ENCODE data around the gene CCDC117.
"Not testable (repeated sequence)": the region's sequence is repeated elsewhere in the genome, so short reads cannot be mapped to it uniquely, and the experiment has no call there.

Gene CCDC117

GRCh38 chr22:28802595-28803123 lies 30.2 kb downstream of the CCDC117 start:
- DNase-seq, result no peak

- not testable (repeated sequence) for DNase-seq
Observed at GRCh38 chr22:28805426-28805825, 32.9 kb downstream of the CCDC117 start.

- DNase-seq, result no peak
Observed at GRCh38 chr22:28808716-28809355, 36.3 kb downstream of the CCDC117 start.

- no peak for DNase-seq
Observed at GRCh38 chr22:28810821-28811491, 38.5 kb downstream of the CCDC117 start.

- no peak for DNase-seq
Observed at GRCh38 chr22:28812516-28812915, 40.0 kb downstream of the CCDC117 start.

- no peak for DNase-seq
Observed at GRCh38 chr22:28813772-28814518, 41.5 kb downstream of the CCDC117 start.

- DNase-seq, result no peak
Observed at GRCh38 chr22:28815111-28815510, 42.6 kb downstream of the CCDC117 start.

- no peak for DNase-seq
Observed at GRCh38 chr22:28815729-28816128, 43.2 kb downstream of the CCDC117 start.

GRCh38 chr22:28817064-28817463 lies 44.6 kb downstream of the CCDC117 start:
- no peak for DNase-seq

GRCh38 chr22:28817919-28818859 lies 45.7 kb downstream of the CCDC117 start:
- DNase-seq, result no peak

- no peak for DNase-seq
Observed at GRCh38 chr22:28819253-28820096, 47.0 kb downstream of the CCDC117 start.

GRCh38 chr22:28820885-28821284 lies 48.4 kb downstream of the CCDC117 start:
- DNase-seq, result no peak

- DNase-seq, result no peak
Observed at GRCh38 chr22:28821452-28821851, 49.0 kb downstream of the CCDC117 start.

- DNase-seq, result no peak
Observed at GRCh38 chr22:28822930-28823551, 50.5 kb downstream of the CCDC117 start.

- not testable (repeated sequence) for DNase-seq
Observed at GRCh38 chr22:28824455-28824854, 52.0 kb downstream of the CCDC117 start.

- not testable (repeated sequence) for DNase-seq
Observed at GRCh38 chr22:28826430-28826829, 53.9 kb downstream of the CCDC117 start.

GRCh38 chr22:28826921-28827320 lies 54.4 kb downstream of the CCDC117 start:
- no peak for DNase-seq

GRCh38 chr22:28829358-28830181 lies 57.1 kb downstream of the CCDC117 start:
- DNase-seq, result peak; percentile 63

GRCh38 chr22:28830441-28830840 lies 57.9 kb downstream of the CCDC117 start:
- DNase-seq, result no peak
